ENCODE results near the gene RASSF3.

Gene RASSF3

DNA sequence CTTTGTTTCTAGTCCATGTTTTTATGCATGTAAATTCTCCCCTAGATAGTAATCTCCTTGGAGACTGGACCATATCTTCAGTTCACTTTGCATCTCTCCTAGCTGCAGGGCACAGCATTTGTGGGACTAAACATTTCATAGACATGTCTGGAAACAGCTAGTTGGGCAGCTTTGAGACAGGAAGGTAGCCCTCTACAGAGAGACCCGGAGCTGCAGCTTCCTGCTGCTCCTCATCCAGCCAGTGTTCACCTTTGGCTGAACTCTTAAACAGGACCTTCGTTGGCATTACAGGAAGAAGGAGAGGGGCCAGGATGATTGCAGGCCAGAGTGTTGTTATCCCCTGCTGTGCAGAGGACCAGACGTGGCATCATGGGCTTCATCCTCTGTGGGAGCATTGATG lies 96.0 kb downstream of the RASSF3 start:
- Histone ChIP-seq H3K4me2 (ENCODE audit: low read length) (no peak overlapping the region), H3K4me3 (ENCODE audit: low read depth, low read length, poor library complexity, severe bottlenecking) (no peak overlapping the region), H3K27me3 (ENCODE audit: insufficient read depth, low read length) (no peaks in the 10 kb centered on the region), H3K9ac (ENCODE audit: low read length) (no peak overlapping the region), H3K27ac (ENCODE audit: low read depth, low read length, poor library complexity, severe bottlenecking) (no peak overlapping the region), H4K20me1 (ENCODE audit: insufficient read depth, low read length) (no peaks in the 10 kb centered on the region), H3K4me1 (ENCODE audit: insufficient read depth, low read length, severe bottlenecking) (peaks cover 4% of the 10 kb centered on the region), H3K79me2 (ENCODE audit: insufficient read depth, low read length) (no peaks in the 10 kb centered on the region), H3K9me3 (ENCODE audit: low read length) (no peaks in the 10 kb centered on the region), H2AFZ (ENCODE audit: low read length) (no peak overlapping the region), H3K36me3 (ENCODE audit: insufficient read depth, low read length) (no peaks in the 10 kb centered on the region), H3F3A (ENCODE audit: insufficient read depth, low read length) (no peaks in the 10 kb centered on the region), H3K9me2 (ENCODE audit: low read depth, low read length) (no peaks in the 10 kb centered on the region)
- TF ChIP-seq, protein P1, sequence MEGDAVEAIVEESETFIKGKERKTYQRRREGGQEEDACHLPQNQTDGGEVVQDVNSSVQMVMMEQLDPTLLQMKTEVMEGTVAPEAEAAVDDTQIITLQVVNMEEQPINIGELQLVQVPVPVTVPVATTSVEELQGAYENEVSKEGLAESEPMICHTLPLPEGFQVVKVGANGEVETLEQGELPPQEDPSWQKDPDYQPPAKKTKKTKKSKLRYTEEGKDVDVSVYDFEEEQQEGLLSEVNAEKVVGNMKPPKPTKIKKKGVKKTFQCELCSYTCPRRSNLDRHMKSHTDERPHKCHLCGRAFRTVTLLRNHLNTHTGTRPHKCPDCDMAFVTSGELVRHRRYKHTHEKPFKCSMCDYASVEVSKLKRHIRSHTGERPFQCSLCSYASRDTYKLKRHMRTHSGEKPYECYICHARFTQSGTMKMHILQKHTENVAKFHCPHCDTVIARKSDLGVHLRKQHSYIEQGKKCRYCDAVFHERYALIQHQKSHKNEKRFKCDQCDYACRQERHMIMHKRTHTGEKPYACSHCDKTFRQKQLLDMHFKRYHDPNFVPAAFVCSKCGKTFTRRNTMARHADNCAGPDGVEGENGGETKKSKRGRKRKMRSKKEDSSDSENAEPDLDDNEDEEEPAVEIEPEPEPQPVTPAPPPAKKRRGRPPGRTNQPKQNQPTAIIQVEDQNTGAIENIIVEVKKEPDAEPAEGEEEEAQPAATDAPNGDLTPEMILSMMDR (IDR thresholded peaks at IDR 0.05; ENCODE audit: low read length): no peak
- TF ChIP-seq EZH2 (IDR thresholded peaks at IDR 0.05; ENCODE audit: borderline replicate concordance, low read length): no peak

DNA sequence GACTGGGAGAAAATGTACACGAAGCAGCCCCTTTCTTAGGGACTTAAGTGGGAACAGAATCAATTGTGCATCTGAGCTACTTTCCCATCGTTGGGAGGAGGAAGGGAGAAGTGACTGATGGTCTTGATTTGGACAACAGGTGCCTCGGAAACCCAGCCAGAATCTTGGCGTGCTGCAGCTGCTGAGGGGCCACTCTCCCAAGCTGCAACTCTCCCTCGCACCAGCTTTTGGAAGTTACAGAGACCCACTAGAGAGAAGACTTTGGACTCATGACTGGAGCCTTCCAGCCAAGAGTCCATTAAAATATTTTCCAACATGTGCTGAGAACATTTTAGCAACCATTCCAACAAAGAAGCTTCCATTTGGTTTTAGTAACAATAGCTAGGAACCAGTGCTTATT lies 96.6 kb downstream of the RASSF3 start:
- no peaks in the 10 kb centered on the region for H3K9me3 ChIP-seq (ENCODE audit: low read length)
- no peaks in the 10 kb centered on the region for H3K36me3 ChIP-seq (ENCODE audit: insufficient read depth, low read length)
- H3K4me2 ChIP-seq (ENCODE audit: low read length): no peak overlapping the region
- no peaks in the 10 kb centered on the region for H3K27me3 ChIP-seq (ENCODE audit: insufficient read depth, low read length)
- no peak overlapping the region for H3K4me3 ChIP-seq (ENCODE audit: low read depth, low read length, poor library complexity, severe bottlenecking)
- H3K79me2 ChIP-seq (ENCODE audit: insufficient read depth, low read length): no peaks in the 10 kb centered on the region
- H3K27ac ChIP-seq (ENCODE audit: low read depth, low read length, poor library complexity, severe bottlenecking): no peak overlapping the region
- no peaks in the 10 kb centered on the region for H3K9me2 ChIP-seq (ENCODE audit: low read depth, low read length)
- TF ChIP-seq, protein P1 (IDR thresholded peaks at IDR 0.05; ENCODE audit: low read length): no peak
- no peak for TF ChIP-seq EZH2 (IDR thresholded peaks at IDR 0.05; ENCODE audit: borderline replicate concordance, low read length)
- H2AFZ ChIP-seq (ENCODE audit: low read length): no peak overlapping the region
- H3F3A ChIP-seq (ENCODE audit: insufficient read depth, low read length): no peaks in the 10 kb centered on the region
- no peaks in the 10 kb centered on the region for H4K20me1 ChIP-seq (ENCODE audit: insufficient read depth, low read length)
- no peak overlapping the region for H3K9ac ChIP-seq (ENCODE audit: low read length)
- H3K4me1 ChIP-seq (ENCODE audit: insufficient read depth, low read length, severe bottlenecking): no peaks in the 10 kb centered on the region

DNA sequence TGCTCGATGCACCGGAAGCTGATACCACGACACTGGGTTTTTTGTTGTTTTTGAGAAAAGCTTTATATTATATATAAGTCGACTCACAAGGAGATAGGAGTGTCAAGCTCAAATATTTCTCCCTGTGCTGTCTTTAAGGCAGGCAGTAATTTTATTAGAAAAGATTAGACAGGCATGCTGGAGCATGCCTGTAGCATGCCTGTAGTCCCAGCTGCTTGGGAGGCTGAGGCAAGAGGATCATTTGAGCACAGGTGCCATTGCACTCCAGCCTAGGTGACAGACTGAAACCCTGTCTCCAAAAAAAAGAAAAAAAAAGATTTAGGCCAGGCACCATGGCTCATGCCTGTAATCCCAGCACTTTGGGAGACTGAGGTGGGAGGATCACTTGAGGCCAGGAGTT lies 97.1 kb downstream of the RASSF3 start:
- H3F3A ChIP-seq (ENCODE audit: insufficient read depth, low read length): no peaks in the 10 kb centered on the region
- H3K9me2 ChIP-seq (ENCODE audit: low read depth, low read length): no peaks in the 10 kb centered on the region
- H3K79me2 ChIP-seq (ENCODE audit: insufficient read depth, low read length): no peaks in the 10 kb centered on the region
- H2AFZ ChIP-seq (ENCODE audit: low read length): no peak overlapping the region
- H3K36me3 ChIP-seq (ENCODE audit: insufficient read depth, low read length): no peaks in the 10 kb centered on the region
- H3K27ac ChIP-seq (ENCODE audit: low read depth, low read length, poor library complexity, severe bottlenecking): no peak overlapping the region
- no peak overlapping the region for H3K4me3 ChIP-seq (ENCODE audit: low read depth, low read length, poor library complexity, severe bottlenecking)
- H3K4me2 ChIP-seq (ENCODE audit: low read length): no peak overlapping the region
- no peaks in the 10 kb centered on the region for H3K27me3 ChIP-seq (ENCODE audit: insufficient read depth, low read length)
- no peaks in the 10 kb centered on the region for H4K20me1 ChIP-seq (ENCODE audit: insufficient read depth, low read length)
- H3K4me1 ChIP-seq (ENCODE audit: insufficient read depth, low read length, severe bottlenecking): no peaks in the 10 kb centered on the region
- TF ChIP-seq, protein P1 (IDR thresholded peaks at IDR 0.05; ENCODE audit: low read length): no peak
- no peak for TF ChIP-seq EZH2 (IDR thresholded peaks at IDR 0.05; ENCODE audit: borderline replicate concordance, low read length)
- H3K9me3 ChIP-seq (ENCODE audit: low read length): no peaks in the 10 kb centered on the region
- no peak overlapping the region for H3K9ac ChIP-seq (ENCODE audit: low read length)
